Esophagus squamous epithelium (tissue), 4 donors: ENCODE measurements around the gene GLRA1.

Experiments
- CTCF ChIP-seq, 6 experiments: fragments of 450-650 bp in 4 of 6; fragments of 200-600 bp in 2 of 6; sonication (generic) in 2 of 6; IDR thresholded peaks; one replicate each; pipeline ENCODE4 v1.5.1; 2016 to 2019; ENCODE audit warnings: antibody characterized with exemption in 6 of 6, mild to moderate bottlenecking in 4 of 6, moderate library complexity in 4 of 6
- POLR2A ChIP-seq, 4 donors: fragments of 450-650 bp; IDR thresholded peaks; one replicate each; pipeline ENCODE4 v1.6.1; 2017; ENCODE audit warnings: antibody characterized with exemption in 4 of 4, mild to moderate bottlenecking in 4 of 4, moderate library complexity in 3 of 4

- TF ChIP-seq CTCF (IDR thresholded peaks at IDR 0.05) (no peak), POLR2A (IDR thresholded peaks at IDR 0.05) (no peak)
Measured at GRCh38 chr5:151905557-151905961, 19.1 kb downstream of the GLRA1 start.
